Left lung (tissue), 14 donors: Measurements from ENCODE around the gene PPP1R13B. TPM values are rescaled to one million over a fixed set of nuclear protein-coding genes. Genes with fewer than 3 reads are reported as not detected.

Experiments used
- ATAC-seq: fragments of 200-7000 bp; cut with Tn5 transposase; one replicate; pipeline ENCODE4 v1.9.1; 2020; ENCODE audit warnings: moderate library complexity
- DNase-seq, 4 donors: peaks; one replicate each; pipeline ENCODE4 v3.0.0-alpha.2; 2013 to 2020
- H3K27ac ChIP-seq, 2 donors: fragments of 200-600 bp; sonication (generic) in 1 of 2; one replicate each; pipeline versions ENCODE4 v1.5.0 to v1.8.0; 2020 to 2021
- H3K27me3 ChIP-seq, 2 donors: fragments of 200-600 bp; sonication (generic) in 1 of 2; one replicate each; pipeline versions ENCODE4 v1.5.0 to v1.8.0; 2020 to 2021
- H3K36me3 ChIP-seq, 2 donors: fragments of 200-600 bp; sonication (generic) in 1 of 2; one replicate each; pipeline versions ENCODE4 v1.5.0 to v1.8.0; 2020 to 2021
- H3K4me1 ChIP-seq, 2 donors: fragments of 200-600 bp; one replicate each; pipeline ENCODE4 v1.8.0; 2021
- H3K4me3 ChIP-seq, 2 donors: fragments of 200-600 bp; sonication (generic) in 1 of 2; one replicate each; pipeline versions ENCODE4 v1.5.0 to v1.8.0; 2020 to 2021; ENCODE audit warnings: mild to moderate bottlenecking in 1 of 2
- H3K9me3 ChIP-seq, 2 donors: fragments of 200-600 bp; sonication (generic) in 1 of 2; one replicate each; pipeline versions ENCODE4 v1.5.0 to v1.8.0; 2020 to 2021
- CTCF ChIP-seq, 2 donors: fragments of 200-600 bp; sonication (generic) in 1 of 2; IDR thresholded peaks; one replicate each; pipeline versions ENCODE4 v1.5.0 to v1.8.0; 2021; ENCODE audit warnings: antibody characterized with exemption in 2 of 2
- intact Hi-C, 2 donors: fragments of 100-400 bp; cut with DNase I; formaldehyde crosslinking; loops; one replicate each; pipeline versions ENCODE4 v1.11.2 to v1.14.2; 2022
- long read RNA-seq, 12 donors: library from polyadenylated mRNA in 2 of 12; unstranded in 2 of 12; transcript quantifications; one replicate each; pipeline ENCODE4 v2.0.0 and lab custom pipeline, GENCODE V29; 2019 to 2026
- polyA plus RNA-seq, 6 donors: library from polyadenylated mRNA; unstranded; fragments of 120-200 nt; gene quantifications; one replicate each; pipeline ENCODE4 v1.2.1, GENCODE V29; 2013; ENCODE audit not compliant: insufficient read length in 6 of 6
- total RNA-seq, 2 donors: library from RNA; stranded (reverse); fragmentation: NEBNext Ultra II Directional; extraction: Animal tissue kit (Norgen Biotek cat#: 25700); gene quantifications; one replicate each; pipeline ENCODE4 v1.2.1, GENCODE V29; 2021
- donor health status: DM: no; HTN: yes; CAD: no.
- donor health status: DM: no; HTN: no; CAD: no.

Gene PPP1R13B, protein sequence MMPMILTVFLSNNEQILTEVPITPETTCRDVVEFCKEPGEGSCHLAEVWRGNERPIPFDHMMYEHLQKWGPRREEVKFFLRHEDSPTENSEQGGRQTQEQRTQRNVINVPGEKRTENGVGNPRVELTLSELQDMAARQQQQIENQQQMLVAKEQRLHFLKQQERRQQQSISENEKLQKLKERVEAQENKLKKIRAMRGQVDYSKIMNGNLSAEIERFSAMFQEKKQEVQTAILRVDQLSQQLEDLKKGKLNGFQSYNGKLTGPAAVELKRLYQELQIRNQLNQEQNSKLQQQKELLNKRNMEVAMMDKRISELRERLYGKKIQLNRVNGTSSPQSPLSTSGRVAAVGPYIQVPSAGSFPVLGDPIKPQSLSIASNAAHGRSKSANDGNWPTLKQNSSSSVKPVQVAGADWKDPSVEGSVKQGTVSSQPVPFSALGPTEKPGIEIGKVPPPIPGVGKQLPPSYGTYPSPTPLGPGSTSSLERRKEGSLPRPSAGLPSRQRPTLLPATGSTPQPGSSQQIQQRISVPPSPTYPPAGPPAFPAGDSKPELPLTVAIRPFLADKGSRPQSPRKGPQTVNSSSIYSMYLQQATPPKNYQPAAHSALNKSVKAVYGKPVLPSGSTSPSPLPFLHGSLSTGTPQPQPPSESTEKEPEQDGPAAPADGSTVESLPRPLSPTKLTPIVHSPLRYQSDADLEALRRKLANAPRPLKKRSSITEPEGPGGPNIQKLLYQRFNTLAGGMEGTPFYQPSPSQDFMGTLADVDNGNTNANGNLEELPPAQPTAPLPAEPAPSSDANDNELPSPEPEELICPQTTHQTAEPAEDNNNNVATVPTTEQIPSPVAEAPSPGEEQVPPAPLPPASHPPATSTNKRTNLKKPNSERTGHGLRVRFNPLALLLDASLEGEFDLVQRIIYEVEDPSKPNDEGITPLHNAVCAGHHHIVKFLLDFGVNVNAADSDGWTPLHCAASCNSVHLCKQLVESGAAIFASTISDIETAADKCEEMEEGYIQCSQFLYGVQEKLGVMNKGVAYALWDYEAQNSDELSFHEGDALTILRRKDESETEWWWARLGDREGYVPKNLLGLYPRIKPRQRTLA
- total RNA-seq (10 to 100 TPM; 48.0 to 57.8 TPM), polyA plus RNA-seq (10 to 100 TPM; 53.9 to 86.9 (median 62.1) TPM)
- long read RNA-seq, donor 1, transcript PPP1R13B-210 (2 exons, 3,137 nt) = major isoform, 12 of 33 reads
- long read RNA-seq, donor 1, partial matches to known transcripts = 19 of 33 reads
- long read RNA-seq, donor 1, other reads (novel, unspliced or antisense) = 0 of 33 reads
- long read RNA-seq, donor 2, transcript PPP1R13B-210 (2 exons, 3,137 nt) = major isoform, 13 of 25 reads
- long read RNA-seq, donor 2, partial matches to known transcripts = 7 of 25 reads
- long read RNA-seq, donor 2, other reads (novel, unspliced or antisense) = 0 of 25 reads
- long read RNA-seq, donor 3, transcript PPP1R13B-210 (2 exons, 3,137 nt) = major isoform, 5 of 7 reads
- long read RNA-seq, donor 3, partial matches to known transcripts = 0 of 7 reads
- long read RNA-seq, donor 3, other reads (novel, unspliced or antisense) = 0 of 7 reads
- long read RNA-seq, donor 4, partial matches to known transcripts = 0 of 3 reads
- long read RNA-seq, donor 4, other reads (novel, unspliced or antisense) = 2 of 3 reads
- long read RNA-seq, donor 5, transcript PPP1R13B-210 (2 exons, 3,137 nt) = major isoform, 9 of 19 reads
- long read RNA-seq, donor 5, partial matches to known transcripts = 6 of 19 reads
- long read RNA-seq, donor 5, other reads (novel, unspliced or antisense) = 0 of 19 reads
- long read RNA-seq, donor 6, partial matches to known transcripts = 0 of 2 reads
- long read RNA-seq, donor 6, other reads (novel, unspliced or antisense) = 0 of 2 reads
- long read RNA-seq, donor 7, full-length matches to known transcripts = 12 of 18 reads
- long read RNA-seq, donor 7, partial matches to known transcripts = 6 of 18 reads
- long read RNA-seq, donor 7, other reads (novel, unspliced or antisense) = 0 of 18 reads
- long read RNA-seq, donor 8, transcript PPP1R13B-210 (2 exons, 3,137 nt) = major isoform, 18 of 46 reads
- long read RNA-seq, donor 8, partial matches to known transcripts = 23 of 46 reads
- long read RNA-seq, donor 8, other reads (novel, unspliced or antisense) = 0 of 46 reads
- long read RNA-seq, donor 9 = 0 reads
- long read RNA-seq, donor 10, partial matches to known transcripts = 1 of 1 reads
- long read RNA-seq, donor 10, other reads (novel, unspliced or antisense) = 0 of 1 reads
- long read RNA-seq, donor 11 = 0 reads
- long read RNA-seq, donor 12, transcript PPP1R13B-210 (2 exons, 3,137 nt) = major isoform, 7 of 9 reads
- long read RNA-seq, donor 12, partial matches to known transcripts = 0 of 9 reads
- long read RNA-seq, donor 12, other reads (novel, unspliced or antisense) = 0 of 9 reads

DNA sequence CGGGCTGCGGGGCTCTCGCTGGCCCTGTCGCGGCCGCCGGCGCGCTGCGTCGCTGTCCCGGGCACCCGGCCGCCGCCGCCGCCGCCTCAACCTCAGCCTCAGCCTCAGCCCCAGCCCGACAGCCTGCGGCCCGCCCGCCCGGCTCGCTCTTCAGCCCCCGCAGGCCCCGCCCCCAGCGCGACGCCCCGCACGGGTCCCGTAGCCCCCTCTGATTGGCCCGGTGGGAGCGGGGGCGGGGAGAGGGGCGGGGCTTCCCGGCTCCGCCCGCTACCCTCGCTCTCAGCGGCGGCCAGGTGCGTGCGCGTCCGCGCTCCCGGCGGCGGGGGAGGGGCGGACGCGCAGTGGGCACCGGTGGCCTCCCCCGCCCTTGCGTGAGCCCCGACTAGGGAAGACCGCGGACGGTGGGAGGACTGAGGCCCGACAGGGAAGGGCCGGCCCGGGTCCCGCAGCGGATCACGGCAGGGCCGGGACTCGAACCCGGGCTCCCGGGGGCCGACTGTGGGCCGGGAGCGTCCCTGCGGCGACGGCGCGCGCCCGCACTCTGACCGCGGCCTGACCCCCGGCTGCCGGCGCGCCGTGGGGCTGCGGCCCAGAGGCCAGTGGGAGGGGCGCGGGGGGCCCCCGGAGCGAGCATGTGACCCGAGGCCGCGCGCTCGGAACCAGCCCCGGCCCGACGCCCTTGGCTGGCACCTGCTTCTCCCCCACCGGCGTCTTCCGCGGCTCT lies at the start of gene PPP1R13B:
TSS of gene PPP1R13B (minus strand) at position 125 of the 724 bp plus-strand sequence. CDS start 268 bp downstream, outside the sequence.
- ATAC-seq (peak; percentile 97), DNase-seq (peak; percentile 87 to 95 (median 93))
- no peak for TF ChIP-seq CTCF (IDR thresholded peaks at IDR 0.05)
- H3K36me3 ChIP-seq = no peaks in the 10 kb centered on the region
- peak within 1 kb of the TSS; percentile 57 to 63 for H3K4me3 ChIP-seq
- peaks cover 2 to 56% of the 10 kb centered on the region in 2 donors for H3K27me3 ChIP-seq
- peak within 1 kb of the TSS; percentile 56 to 70 for H3K27ac ChIP-seq
- peaks cover 0 to 20% of the 10 kb centered on the region in 2 donors for H3K4me1 ChIP-seq
- H3K9me3 ChIP-seq = no peaks in the 10 kb centered on the region
- intact Hi-C loops = no loop called here

- intact Hi-C loops = no loop called here
These were observed 49.2 kb upstream of the PPP1R13B start for GRCh38 chr14:103896578-103896977.

DNA sequence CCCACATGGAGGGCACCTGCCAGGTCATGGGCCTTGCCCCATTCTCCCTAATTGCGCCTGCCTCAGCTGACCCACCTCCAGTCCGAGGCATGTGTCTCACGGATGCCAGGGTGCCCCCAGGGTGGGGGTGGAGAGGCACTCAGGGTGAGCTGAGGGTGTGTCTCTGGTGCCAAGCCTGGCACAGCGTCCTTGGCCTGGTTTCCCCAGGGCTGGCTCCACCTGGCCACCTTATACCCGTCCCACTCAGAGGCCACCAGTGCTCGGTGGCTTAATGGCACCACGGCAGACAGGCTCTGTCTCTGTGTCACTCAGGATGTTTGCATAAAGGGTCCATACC lies 47.3 kb upstream of the PPP1R13B start:
- intact Hi-C loops = no loop called here
- H3K27me3 ChIP-seq = no peaks in the 10 kb centered on the region
- peaks cover 0 to 12% of the 10 kb centered on the region in 2 donors for H3K4me1 ChIP-seq
- H3K4me3 ChIP-seq = no peak overlapping the region
- no peak for TF ChIP-seq CTCF (IDR thresholded peaks at IDR 0.05)
- ATAC-seq (no peak), DNase-seq (peak in 1 of 4 donors; percentile 49)
- H3K27ac ChIP-seq = no peak overlapping the region
- no peaks in the 10 kb centered on the region for H3K36me3 ChIP-seq
- no peaks in the 10 kb centered on the region for H3K9me3 ChIP-seq

More at GRCh38 chr14:103896578-103896977, 49.2 kb upstream of the PPP1R13B start:
- Histone ChIP-seq H3K36me3 (no peaks in the 10 kb centered on the region), H3K27me3 (no peaks in the 10 kb centered on the region), H3K27ac (no peak overlapping the region), H3K9me3 (no peaks in the 10 kb centered on the region), H3K4me3 (no peak overlapping the region), H3K4me1 (peaks cover 2 to 5% of the 10 kb centered on the region in 2 donors)
- DNase-seq (peak in 1 of 4 donors; percentile 9), ATAC-seq (no peak)
- TF ChIP-seq CTCF (IDR thresholded peaks at IDR 0.05) = no peak
